WERI-Rb-1 (cell line): ENCODE measurements around the gene DNM2.
"Not testable (repeated sequence)": the region's sequence is repeated elsewhere in the genome, so short reads cannot be mapped to it uniquely, and the experiment has no call there.

Source experiments
- DNase-seq: peaks from one replicate; pipeline ENCODE4 v3.0.0-alpha.2; 2020
- H3K27ac ChIP-seq: fragments of 250-450 bp; sonication (Bioruptor Pico); 2 replicates; pipeline ENCODE4 v1.5.1; 2020; ENCODE audit warnings: mild to moderate bottlenecking, moderate library complexity
- H3K27me3 ChIP-seq: fragments of 250-450 bp; sonication (Bioruptor Pico); 2 replicates; pipeline ENCODE4 v1.5.1; 2021; ENCODE audit warnings: mild to moderate bottlenecking, low read depth, moderate library complexity; ENCODE audit not compliant: insufficient read depth, severe bottlenecking
- H3K36me3 ChIP-seq: fragments of 250-450 bp; sonication (Bioruptor Pico); 2 replicates; pipeline ENCODE4 v1.5.1; 2020; ENCODE audit warnings: mild to moderate bottlenecking, moderate library complexity
- H3K4me3 ChIP-seq: 2 replicates; pipeline ENCODE4 v1.5.1; 2011; ENCODE audit warnings: low read depth, mild to moderate bottlenecking, control low read depth, low read length
- H3K9me3 ChIP-seq: fragments of 250-450 bp; sonication (Bioruptor Pico); 2 replicates; pipeline ENCODE4 v1.5.1; 2021; ENCODE audit warnings: mild to moderate bottlenecking, moderate library complexity; ENCODE audit not compliant: severe bottlenecking
- TF ChIP-seq, protein P1 (sequence below): IDR thresholded peaks from 2 replicates; pipeline ENCODE4 v1.5.1; 2011; ENCODE audit warnings: low read depth, mild to moderate bottlenecking, control low read depth, inconsistent platforms, low read length

The DNM2 gene

DNA sequence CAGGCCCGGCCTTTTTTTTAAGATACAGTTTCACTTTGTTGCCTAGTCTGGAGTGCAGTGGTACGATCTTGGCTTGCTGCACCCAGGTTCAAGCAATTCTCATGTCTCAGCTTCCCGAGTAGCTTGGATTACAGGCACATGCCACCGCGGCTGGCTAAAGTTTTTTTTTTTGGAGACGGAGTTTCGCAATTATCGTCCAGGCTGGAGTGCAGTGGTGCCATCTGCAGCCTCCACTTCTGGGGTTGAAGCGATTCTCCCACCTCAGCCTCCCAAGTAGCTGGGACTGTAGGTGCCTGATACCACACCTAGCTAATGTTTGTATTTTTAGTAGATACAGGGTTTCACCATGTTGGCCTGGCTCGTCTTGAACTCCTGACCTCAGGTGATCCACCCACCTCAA is 148.6 kb downstream of the DNM2 start:
- no peak overlapping the region for H3K4me3 ChIP-seq
- no peaks in the 10 kb centered on the region for H3K9me3 ChIP-seq
- no peak overlapping the region for H3K27ac ChIP-seq
- no peak for DNase-seq
- TF ChIP-seq, protein P1, sequence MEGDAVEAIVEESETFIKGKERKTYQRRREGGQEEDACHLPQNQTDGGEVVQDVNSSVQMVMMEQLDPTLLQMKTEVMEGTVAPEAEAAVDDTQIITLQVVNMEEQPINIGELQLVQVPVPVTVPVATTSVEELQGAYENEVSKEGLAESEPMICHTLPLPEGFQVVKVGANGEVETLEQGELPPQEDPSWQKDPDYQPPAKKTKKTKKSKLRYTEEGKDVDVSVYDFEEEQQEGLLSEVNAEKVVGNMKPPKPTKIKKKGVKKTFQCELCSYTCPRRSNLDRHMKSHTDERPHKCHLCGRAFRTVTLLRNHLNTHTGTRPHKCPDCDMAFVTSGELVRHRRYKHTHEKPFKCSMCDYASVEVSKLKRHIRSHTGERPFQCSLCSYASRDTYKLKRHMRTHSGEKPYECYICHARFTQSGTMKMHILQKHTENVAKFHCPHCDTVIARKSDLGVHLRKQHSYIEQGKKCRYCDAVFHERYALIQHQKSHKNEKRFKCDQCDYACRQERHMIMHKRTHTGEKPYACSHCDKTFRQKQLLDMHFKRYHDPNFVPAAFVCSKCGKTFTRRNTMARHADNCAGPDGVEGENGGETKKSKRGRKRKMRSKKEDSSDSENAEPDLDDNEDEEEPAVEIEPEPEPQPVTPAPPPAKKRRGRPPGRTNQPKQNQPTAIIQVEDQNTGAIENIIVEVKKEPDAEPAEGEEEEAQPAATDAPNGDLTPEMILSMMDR, result no peak
- H3K27me3 ChIP-seq, result no peaks in the 10 kb centered on the region
- no peaks in the 10 kb centered on the region for H3K36me3 ChIP-seq

DNA sequence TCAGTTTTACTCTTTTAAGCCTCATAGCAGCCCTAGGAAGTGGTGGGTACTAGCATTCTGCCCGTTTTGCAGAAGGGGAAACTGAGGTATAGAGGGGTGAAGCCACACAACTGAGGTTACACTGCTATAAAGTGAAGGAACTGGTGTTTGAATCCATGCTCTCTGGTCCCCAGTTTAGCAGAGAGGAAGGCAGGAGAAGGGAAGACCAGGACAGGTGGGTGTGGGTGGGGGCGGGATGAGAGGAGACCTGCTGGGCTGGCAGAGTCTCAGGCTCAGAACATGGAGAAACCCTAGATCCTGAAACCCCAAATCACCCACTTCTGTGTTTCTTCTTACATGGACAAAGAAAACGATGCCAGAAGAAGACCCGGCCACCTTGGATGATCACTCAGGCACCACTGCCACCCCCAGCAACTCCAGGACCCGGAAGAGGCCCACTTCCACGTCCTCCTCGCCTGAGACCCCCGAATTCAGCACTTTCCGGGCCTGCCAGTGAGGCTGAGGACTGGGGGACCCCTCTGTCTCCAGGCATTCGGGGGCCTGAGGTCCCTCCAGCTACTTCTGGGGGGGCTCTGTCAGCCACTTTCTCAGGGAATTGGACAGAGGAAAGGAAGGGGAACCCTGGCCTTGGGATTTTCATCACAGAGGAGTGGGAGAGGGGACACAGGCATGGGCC is 151.1 kb downstream of the DNM2 start:
- peaks cover 7% of the 10 kb centered on the region for H3K36me3 ChIP-seq
- TF ChIP-seq, protein P1, result no peak
- H3K27me3 ChIP-seq, result no peaks in the 10 kb centered on the region
- no peaks in the 10 kb centered on the region for H3K9me3 ChIP-seq
- DNase-seq, result no peak
- no peak overlapping the region for H3K27ac ChIP-seq
- H3K4me3 ChIP-seq, result no peak overlapping the region

GRCh38 chr19:10869872-10870311 is 152.0 kb downstream of the DNM2 start:
- H3K27me3 ChIP-seq, H3K9me3 ChIP-seq, H3K4me3 ChIP-seq, DNase-seq: not testable (repeated sequence)
- H3K27ac ChIP-seq, result peak overlapping the region; percentile 77
- peaks cover 16% of the 10 kb centered on the region for H3K36me3 ChIP-seq

GRCh38 chr19:10870501-10870954 is 152.6 kb downstream of the DNM2 start:
- H3K4me3 ChIP-seq, result peak overlapping the region; percentile 51
- H3K9me3 ChIP-seq, result no peaks in the 10 kb centered on the region
- peaks cover 16% of the 10 kb centered on the region for H3K36me3 ChIP-seq
- peak overlapping the region; percentile 77 for H3K27ac ChIP-seq
- TF ChIP-seq, protein P1, result no peak
- H3K27me3 ChIP-seq, result no peaks in the 10 kb centered on the region
- no peak for DNase-seq

GRCh38 chr19:10870955-10871603 is 153.2 kb downstream of the DNM2 start, which contains the start of gene CARM1:
Gene CARM1, plus strand, starts transcription at chr19:10871553. Its CDS starts 150 bp downstream, at chr19:10871703.
- H3K36me3 ChIP-seq, result peaks cover 17% of the 10 kb centered on the region
- H3K27ac ChIP-seq, result peak within 1 kb of the TSS; percentile 87
- DNase-seq, result peak; percentile 99

More at GRCh38 chr19:10870955-10871603, 153.2 kb downstream of the DNM2 start, which contains the start of gene CARM1:
- Histone ChIP-seq H3K4me3 (peak within 1 kb of the TSS; percentile 79), H3K27me3 (no peaks in the 10 kb centered on the region), H3K9me3 (no peaks in the 10 kb centered on the region)
- TF ChIP-seq, protein P1, result peak; percentile 72
